IMR-90 (cell line): ENCODE data around the gene CASZ1. TPM values are rescaled to one million over a fixed set of nuclear protein-coding genes. Genes with fewer than 3 reads are reported as not detected.

Source experiments
- ATAC-seq: fragments of 200-7000 bp; cut with Tn5 transposase; 2 replicates; pipeline ENCODE4 v1.9.1; 2020; ENCODE audit warnings: low read depth, mild to moderate bottlenecking, moderate library complexity
- BruUV-seq: library from RNA; stranded (reverse); fragments of 400-500 nt; replicated peaks from 2 replicates; lab custom pipeline; 2021; lab: Mats Ljungman, UMichigan
- CTCF ChIA-PET: fragments of 300-600 bp; formaldehyde crosslinking; extraction: SDS; loops from one replicate; lab custom pipeline; 2021; ENCODE audit warnings: antibody characterized with exemption; lab: Yijun Ruan, JAX
- POLR2A ChIA-PET: fragments of 300-600 bp; sonication (Branson Sonifier 250); formaldehyde crosslinking; loops from one replicate; lab custom pipeline; 2022; ENCODE audit warnings: antibody characterized with exemption; ENCODE audit not compliant: unreplicated experiment; lab: Charles Lee
- DNase-seq: peaks from one replicate; pipeline ENCODE4 v3.0.0; 2013
- H2AFZ ChIP-seq: replicated peaks from 2 replicates; pipeline ENCODE3; 2013; ENCODE audit warnings: low read length, mild to moderate bottlenecking; ENCODE audit not compliant: poor library complexity
- H2AK5ac ChIP-seq: 2 replicates; pipeline ENCODE4 v1.6.1; 2013; ENCODE audit warnings: low read depth, low read length, inconsistent platforms
- H2AK9ac ChIP-seq: replicated peaks from 2 replicates; pipeline ENCODE3; 2013; ENCODE audit warnings: mild to moderate bottlenecking, low read depth, low read length, moderate library complexity; ENCODE audit not compliant: poor library complexity
- H2BK120ac ChIP-seq: 2 replicates; pipeline ENCODE4 v1.6.1; 2013; ENCODE audit warnings: low read depth, low read length, inconsistent platforms
- H2BK15ac ChIP-seq: 3 replicates; pipeline ENCODE4 v1.6.1; 2013; ENCODE audit warnings: low read depth, low read length, inconsistent platforms
- H2BK20ac ChIP-seq: 2 replicates; pipeline ENCODE4 v1.6.1; 2013; ENCODE audit warnings: low read depth, mild to moderate bottlenecking, inconsistent platforms, low read length, moderate library complexity
- H2BK5ac ChIP-seq: 2 replicates; pipeline ENCODE4 v1.6.1; 2013; ENCODE audit warnings: mild to moderate bottlenecking, low read depth, low read length, inconsistent platforms; ENCODE audit not compliant: poor library complexity, severe bottlenecking
- H3K14ac ChIP-seq: replicated peaks from 2 replicates; pipeline ENCODE4 v1.6.1; 2013; ENCODE audit warnings: low read depth, low read length, inconsistent platforms
- H3K18ac ChIP-seq: 2 replicates; pipeline ENCODE4 v1.6.1; 2013; ENCODE audit warnings: low read depth, low read length, control low read depth
- H3K23ac ChIP-seq: 2 replicates; pipeline ENCODE4 v1.6.1; 2013; ENCODE audit warnings: low read depth, low read length, inconsistent platforms
- H3K27ac ChIP-seq: 2 replicates; pipeline ENCODE4 v1.5.1; 2013; ENCODE audit warnings: mild to moderate bottlenecking, control low read depth, low read length; ENCODE audit not compliant: insufficient read depth
- H3K27me3 ChIP-seq: 2 replicates; pipeline ENCODE4 v1.6.1; 2013; ENCODE audit warnings: low read length; ENCODE audit not compliant: control insufficient read depth, insufficient read depth
- H3K36me3 ChIP-seq: 2 replicates; pipeline ENCODE4 v1.6.1; 2013; ENCODE audit warnings: low read length, mixed read lengths; ENCODE audit not compliant: control insufficient read depth, insufficient read depth
- H3K4ac ChIP-seq: 2 replicates; pipeline ENCODE4 v1.6.1; 2013; ENCODE audit warnings: low read depth, low read length, inconsistent platforms
- H3K4me1 ChIP-seq: 2 replicates; pipeline ENCODE4 v1.6.1; 2013; ENCODE audit warnings: low read length, mixed read lengths; ENCODE audit not compliant: control insufficient read depth, insufficient read depth
- H3K4me2 ChIP-seq: 2 replicates; pipeline ENCODE4 v1.6.1; 2013; ENCODE audit warnings: low read depth, mild to moderate bottlenecking, control low read depth, low read length, moderate library complexity
- H3K4me3 ChIP-seq: 2 replicates; pipeline ENCODE4 v1.5.1; 2013; ENCODE audit warnings: low read depth, mild to moderate bottlenecking, control low read depth, low read length, moderate library complexity; ENCODE audit not compliant: insufficient read depth
- H3K56ac ChIP-seq: 2 replicates; pipeline ENCODE4 v1.6.1; 2013; ENCODE audit warnings: low read length, inconsistent platforms; ENCODE audit not compliant: insufficient read depth; ENCODE audit errors: extremely low read depth
- H3K79me1 ChIP-seq, 2 experiments: 2 replicates each; pipeline ENCODE4 v1.6.1; 2013; ENCODE audit warnings: low read length in 2 of 2, inconsistent platforms in 1 of 2, low read depth in 1 of 2
- H3K9ac ChIP-seq: 2 replicates; pipeline ENCODE4 v1.6.1; 2013; ENCODE audit warnings: low read depth, low read length, control low read depth
- H3K9me1 ChIP-seq: 2 replicates; pipeline ENCODE4 v1.6.1; 2013; ENCODE audit warnings: low read length, inconsistent platforms; ENCODE audit not compliant: insufficient read depth
- H3K9me3 ChIP-seq: 2 replicates; pipeline ENCODE4 v1.6.1; 2013; ENCODE audit warnings: low read length; ENCODE audit not compliant: control insufficient read depth, insufficient read depth
- H4K20me1 ChIP-seq: 2 replicates; pipeline ENCODE4 v1.6.1; 2013; ENCODE audit warnings: low read length, inconsistent platforms; ENCODE audit not compliant: insufficient read depth
- H4K5ac ChIP-seq: 2 replicates; pipeline ENCODE4 v1.6.1; 2013; ENCODE audit warnings: mild to moderate bottlenecking, low read depth, low read length, control low read depth
- H4K8ac ChIP-seq, 2 experiments: 2 replicates each; pipeline ENCODE4 v1.6.1; 2013; ENCODE audit warnings: low read depth in 2 of 2, low read length in 2 of 2, control low read depth in 1 of 2, inconsistent platforms in 1 of 2
- H4K91ac ChIP-seq: 2 replicates; pipeline ENCODE4 v1.6.1; 2013; ENCODE audit warnings: low read depth, low read length, inconsistent platforms; ENCODE audit not compliant: insufficient read depth
- BHLHE40 ChIP-seq: fragments of 150-350 bp; IDR thresholded peaks from 2 replicates; pipeline ENCODE4 v1.6.1; 2016; ENCODE audit warnings: mild to moderate bottlenecking, low read depth, low read length
- CEBPB ChIP-seq: IDR thresholded peaks from 2 replicates; pipeline ENCODE4 v1.6.1; 2012; ENCODE audit warnings: low read depth, low read length, improper control_type of control experiment
- CHD1 ChIP-seq: IDR thresholded peaks from 2 replicates; pipeline ENCODE4 v1.6.1; 2012; ENCODE audit warnings: low read depth, low read length, improper control_type of control experiment
- FOS ChIP-seq: fragments of 150-350 bp; IDR thresholded peaks from 2 replicates; pipeline ENCODE4 v1.6.1; 2016; ENCODE audit warnings: low read depth, low read length
- MAFK ChIP-seq: IDR thresholded peaks from 2 replicates; pipeline ENCODE4 v1.6.1; 2012; ENCODE audit warnings: low read depth, low read length, improper control_type of control experiment
- MAZ ChIP-seq: IDR thresholded peaks from 2 replicates; pipeline ENCODE4 v1.6.1; 2012; ENCODE audit warnings: low read depth, mild to moderate bottlenecking, low read length, improper control_type of control experiment, moderate library complexity, borderline replicate concordance
- MXI1 ChIP-seq: IDR thresholded peaks from 2 replicates; pipeline ENCODE4 v1.6.1; 2012; ENCODE audit warnings: low read depth, mild to moderate bottlenecking, low read length, moderate library complexity, borderline replicate concordance
- NFE2L2 ChIP-seq: fragments of 150-350 bp; IDR thresholded peaks from 2 replicates; pipeline ENCODE4 v1.6.1; 2016; ENCODE audit warnings: low read depth, mild to moderate bottlenecking, low read length
- POLR2A ChIP-seq: IDR thresholded peaks from 2 replicates; pipeline ENCODE4 v1.6.1; 2012; ENCODE audit warnings: mild to moderate bottlenecking, low read depth, low read length
- RAD21 ChIP-seq: IDR thresholded peaks from 2 replicates; pipeline ENCODE4 v1.6.1; 2012; ENCODE audit warnings: low read length, improper control_type of control experiment
- RCOR1 ChIP-seq: IDR thresholded peaks from 2 replicates; pipeline ENCODE4 v1.6.1; 2012; ENCODE audit warnings: mild to moderate bottlenecking, low read length, improper control_type of control experiment; ENCODE audit not compliant: insufficient replicate concordance
- RFX5 ChIP-seq: IDR thresholded peaks from 2 replicates; pipeline ENCODE4 v1.8.0; 2012; ENCODE audit warnings: low read depth, mild to moderate bottlenecking, low read length, moderate library complexity
- SMC3 ChIP-seq: fragments of 150-350 bp; IDR thresholded peaks from 2 replicates; pipeline ENCODE4 v1.6.1; 2016; ENCODE audit warnings: low read depth, mild to moderate bottlenecking, antibody characterized with exemption, low read length, moderate library complexity
- WGBS, 2 experiments: methylation state at CpG; one replicate each; pipeline versions ENCODE4 v1.1.5 to v1.1.7; 2013; ENCODE audit warnings: missing lambda C conversion rate in 2 of 2; ENCODE audit not compliant: insufficient read length in 1 of 2; ENCODE audit errors: extremely low coverage in 2 of 2; 5-methylcytosine and 5-hydroxymethylcytosine counted together
- dilution Hi-C: fragments of 300-500 bp; cut with HindIII; formaldehyde crosslinking; loops from one replicate; pipeline ENCODE4 v1.14.3; 2018; ENCODE audit warnings: low sequenced_read_pairs; ENCODE audit not compliant: unreplicated experiment
- in situ Hi-C: fragments of 300-500 bp; cut with MboI; formaldehyde crosslinking; loops from 3 replicates; pipeline ENCODE4 v1.14.3; 2019; ENCODE audit warnings: low sequenced_read_pairs, inconsistent platforms, mixed read lengths
- intact Hi-C: fragments of 100-400 bp; cut with micrococcal nuclease; formaldehyde crosslinking; loops from 2 replicates; pipeline ENCODE4 v1.10.0; 2022
- polyA plus RNA-seq, 3 experiments: library from polyadenylated mRNA; depleted of rRNA; stranded (reverse); fragments of >200 nt; gene quantifications; 2 replicates each; pipeline ENCODE4 v1.2.3, GENCODE V29; 2012; ENCODE audit warnings: low replicate concordance in 1 of 3
- total RNA-seq: library from RNA; depleted of rRNA; stranded (reverse); fragments of >200 nt; gene quantifications from 2 replicates; pipeline ENCODE4 v1.2.3, GENCODE V29; 2012
- TF ChIP-seq, protein P1 (sequence below): fragments of 150-350 bp; IDR thresholded peaks from 2 replicates; pipeline ENCODE4 v1.6.1; 2016; ENCODE audit warnings: low read depth, mild to moderate bottlenecking, low read length, moderate library complexity, borderline replicate concordance
- TF ChIP-seq, protein P2 (sequence below): fragments of 150-350 bp; IDR thresholded peaks from 2 replicates; pipeline ENCODE4 v1.6.1; 2017; ENCODE audit warnings: mild to moderate bottlenecking, antibody characterized with exemption, low read length, low read depth
- TF ChIP-seq, protein P3 (sequence below): conservative IDR thresholded peaks from 2 replicates; pipeline ENCODE4 v1.5.1; 2012; ENCODE audit warnings: mild to moderate bottlenecking, low read depth, low read length, improper control_type of control experiment

CASZ1 gene
- total and polyA plus RNA-seq, 2 of the 4 experiments (the other 2 are of a cell fraction) = 0.18 to 0.24 TPM

DNA sequence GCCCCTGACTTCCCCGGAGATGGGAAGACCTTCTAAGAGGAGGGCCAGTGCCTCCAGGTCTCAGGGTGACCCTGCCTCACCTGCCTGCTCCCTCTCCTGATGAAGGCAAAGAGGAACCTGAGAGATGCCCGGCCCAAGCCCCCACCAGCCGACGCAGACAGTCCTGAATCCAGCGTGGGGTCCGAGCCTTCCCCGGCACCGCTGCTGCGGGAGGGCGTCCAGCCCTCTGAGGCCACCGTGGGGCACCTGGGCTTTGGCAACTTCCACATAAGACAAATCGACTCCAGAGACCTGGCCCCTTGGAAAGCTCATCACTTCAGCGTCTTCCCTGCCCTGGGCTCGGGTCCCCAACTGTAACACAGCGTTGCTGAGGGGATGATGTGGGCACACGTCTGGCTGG, 122.2 kb downstream of the CASZ1 start:
- no peak overlapping the region for H3K4ac ChIP-seq
- no peak overlapping the region for H4K91ac ChIP-seq
- H2BK5ac ChIP-seq = no peak overlapping the region
- no peak overlapping the region for H2AK9ac ChIP-seq
- H2BK15ac ChIP-seq = no peak overlapping the region
- H3K14ac ChIP-seq = no peak overlapping the region
- no peak overlapping the region for H2AFZ ChIP-seq
- no peak overlapping the region for H3K56ac ChIP-seq
- H3K4me1 ChIP-seq = no peaks in the 10 kb centered on the region
- no peak for ATAC-seq
- H3K79me1 ChIP-seq = no peaks in the 10 kb centered on the region
- H4K8ac ChIP-seq = no peak overlapping the region
- TF ChIP-seq, protein P1, sequence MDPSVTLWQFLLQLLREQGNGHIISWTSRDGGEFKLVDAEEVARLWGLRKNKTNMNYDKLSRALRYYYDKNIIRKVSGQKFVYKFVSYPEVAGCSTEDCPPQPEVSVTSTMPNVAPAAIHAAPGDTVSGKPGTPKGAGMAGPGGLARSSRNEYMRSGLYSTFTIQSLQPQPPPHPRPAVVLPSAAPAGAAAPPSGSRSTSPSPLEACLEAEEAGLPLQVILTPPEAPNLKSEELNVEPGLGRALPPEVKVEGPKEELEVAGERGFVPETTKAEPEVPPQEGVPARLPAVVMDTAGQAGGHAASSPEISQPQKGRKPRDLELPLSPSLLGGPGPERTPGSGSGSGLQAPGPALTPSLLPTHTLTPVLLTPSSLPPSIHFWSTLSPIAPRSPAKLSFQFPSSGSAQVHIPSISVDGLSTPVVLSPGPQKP = no peak
- TF ChIP-seq RAD21 (no peak), SMC3 (no peak), CEBPB (no peak), MAFK (no peak), BHLHE40 (no peak), FOS (no peak), CHD1 (no peak), RCOR1 (no peak), NFE2L2 (no peak), POLR2A (no peak), MXI1 (no peak), MAZ (no peak), RFX5 (no peak)
- TF ChIP-seq, protein P2, sequence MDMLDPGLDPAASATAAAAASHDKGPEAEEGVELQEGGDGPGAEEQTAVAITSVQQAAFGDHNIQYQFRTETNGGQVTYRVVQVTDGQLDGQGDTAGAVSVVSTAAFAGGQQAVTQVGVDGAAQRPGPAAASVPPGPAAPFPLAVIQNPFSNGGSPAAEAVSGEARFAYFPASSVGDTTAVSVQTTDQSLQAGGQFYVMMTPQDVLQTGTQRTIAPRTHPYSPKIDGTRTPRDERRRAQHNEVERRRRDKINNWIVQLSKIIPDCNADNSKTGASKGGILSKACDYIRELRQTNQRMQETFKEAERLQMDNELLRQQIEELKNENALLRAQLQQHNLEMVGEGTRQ = no peak
- TF ChIP-seq, protein P3, sequence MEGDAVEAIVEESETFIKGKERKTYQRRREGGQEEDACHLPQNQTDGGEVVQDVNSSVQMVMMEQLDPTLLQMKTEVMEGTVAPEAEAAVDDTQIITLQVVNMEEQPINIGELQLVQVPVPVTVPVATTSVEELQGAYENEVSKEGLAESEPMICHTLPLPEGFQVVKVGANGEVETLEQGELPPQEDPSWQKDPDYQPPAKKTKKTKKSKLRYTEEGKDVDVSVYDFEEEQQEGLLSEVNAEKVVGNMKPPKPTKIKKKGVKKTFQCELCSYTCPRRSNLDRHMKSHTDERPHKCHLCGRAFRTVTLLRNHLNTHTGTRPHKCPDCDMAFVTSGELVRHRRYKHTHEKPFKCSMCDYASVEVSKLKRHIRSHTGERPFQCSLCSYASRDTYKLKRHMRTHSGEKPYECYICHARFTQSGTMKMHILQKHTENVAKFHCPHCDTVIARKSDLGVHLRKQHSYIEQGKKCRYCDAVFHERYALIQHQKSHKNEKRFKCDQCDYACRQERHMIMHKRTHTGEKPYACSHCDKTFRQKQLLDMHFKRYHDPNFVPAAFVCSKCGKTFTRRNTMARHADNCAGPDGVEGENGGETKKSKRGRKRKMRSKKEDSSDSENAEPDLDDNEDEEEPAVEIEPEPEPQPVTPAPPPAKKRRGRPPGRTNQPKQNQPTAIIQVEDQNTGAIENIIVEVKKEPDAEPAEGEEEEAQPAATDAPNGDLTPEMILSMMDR = no peak
- no peaks in the 10 kb centered on the region for H3K9me3 ChIP-seq
- no peaks in the 10 kb centered on the region for H3K36me3 ChIP-seq
- peaks cover 13% of the 10 kb centered on the region; the same call in 1 of the 2 replicates for H3K27me3 ChIP-seq
- H3K4me2 ChIP-seq = no peak overlapping the region
- H3K23ac ChIP-seq = no peak overlapping the region
- intact Hi-C loops = no loop called here
- H3K9me1 ChIP-seq = no peaks in the 10 kb centered on the region
- H4K5ac ChIP-seq = no peak overlapping the region
- H2BK120ac ChIP-seq = no peak overlapping the region
- no TSS peak for BruUV-seq
- 88% methylated on average over 8 of the region's 16 CpGs; no CpG with 5 or more reads in 1 of the 2 experiments for WGBS, 2 experiments
- no peak for DNase-seq
- ChIA-PET POLR2A (no interaction called here), CTCF (no interaction called here)
- no peak overlapping the region for H2BK20ac ChIP-seq
- H3K18ac ChIP-seq = no peak overlapping the region
- no peak overlapping the region for H3K9ac ChIP-seq
- H3K4me3 ChIP-seq = no peak overlapping the region
- H3K27ac ChIP-seq = no peak overlapping the region
- no peak overlapping the region for H2AK5ac ChIP-seq
- dilution Hi-C loops = no loop called here
- H4K20me1 ChIP-seq = no peaks in the 10 kb centered on the region
- in situ Hi-C loops = no loop called here
